Keratinocyte (primary cell): ENCODE data around the gene LHPP.

Experiments used
- EZH2 ChIP-seq: IDR thresholded peaks from one replicate; pipeline ENCODE4 v1.6.1; 2012; ENCODE audit warnings: inconsistent platforms, mild to moderate bottlenecking, low read length, moderate library complexity
- TF ChIP-seq, protein P1 (sequence below), 3 experiments: IDR thresholded peaks in 1 of 3; conservative IDR thresholded peaks in 1 of 3; optimal IDR thresholded peaks in 1 of 3; 2 replicates in 2 of 3; 3 replicates in 1 of 3; pipeline versions ENCODE3 to v1.5.1; 2011; ENCODE audit warnings: low read length in 3 of 3, mild to moderate bottlenecking in 3 of 3, moderate library complexity in 2 of 3, control low read depth in 1 of 3, inconsistent platforms in 1 of 3; ENCODE audit not compliant: insufficient read depth in 2 of 3; ENCODE audit errors: extremely low read depth in 1 of 3

DNA sequence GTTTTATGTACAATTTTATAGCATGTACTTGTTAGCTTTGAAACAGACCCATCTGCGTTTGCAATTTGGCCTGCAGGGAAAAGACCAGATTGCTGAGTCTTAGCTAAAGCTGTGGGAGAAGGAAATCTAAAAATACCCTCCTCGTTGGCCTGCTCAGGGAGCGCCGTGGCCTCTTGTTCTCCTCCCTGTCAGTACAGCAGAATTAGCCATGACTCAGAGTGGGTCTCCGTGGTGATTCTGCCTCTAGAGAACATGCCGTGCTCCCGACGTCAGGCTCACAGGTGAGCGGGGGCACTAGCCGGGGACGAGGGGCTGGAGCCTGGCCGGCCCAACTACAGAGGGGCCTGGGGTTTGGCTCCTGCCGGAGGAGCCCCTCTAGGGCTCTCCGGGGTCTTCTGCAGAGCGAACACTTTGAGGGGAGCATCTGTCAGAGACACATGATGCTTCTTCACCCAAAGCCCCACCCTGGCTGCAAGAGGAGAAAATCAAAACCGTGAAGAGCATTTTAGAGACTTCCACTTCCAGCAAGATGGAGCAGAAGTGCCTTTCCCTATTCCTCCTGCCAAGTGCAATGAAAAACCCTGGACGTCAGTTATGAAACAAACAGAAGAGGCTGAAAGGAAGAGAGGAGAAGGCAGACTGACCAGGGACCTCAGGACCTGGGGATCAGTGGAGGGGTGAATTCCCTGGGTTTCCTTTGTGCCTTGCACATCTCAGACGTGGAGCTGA is 98.9 kb downstream of the LHPP start:
- TF ChIP-seq, protein P1, sequence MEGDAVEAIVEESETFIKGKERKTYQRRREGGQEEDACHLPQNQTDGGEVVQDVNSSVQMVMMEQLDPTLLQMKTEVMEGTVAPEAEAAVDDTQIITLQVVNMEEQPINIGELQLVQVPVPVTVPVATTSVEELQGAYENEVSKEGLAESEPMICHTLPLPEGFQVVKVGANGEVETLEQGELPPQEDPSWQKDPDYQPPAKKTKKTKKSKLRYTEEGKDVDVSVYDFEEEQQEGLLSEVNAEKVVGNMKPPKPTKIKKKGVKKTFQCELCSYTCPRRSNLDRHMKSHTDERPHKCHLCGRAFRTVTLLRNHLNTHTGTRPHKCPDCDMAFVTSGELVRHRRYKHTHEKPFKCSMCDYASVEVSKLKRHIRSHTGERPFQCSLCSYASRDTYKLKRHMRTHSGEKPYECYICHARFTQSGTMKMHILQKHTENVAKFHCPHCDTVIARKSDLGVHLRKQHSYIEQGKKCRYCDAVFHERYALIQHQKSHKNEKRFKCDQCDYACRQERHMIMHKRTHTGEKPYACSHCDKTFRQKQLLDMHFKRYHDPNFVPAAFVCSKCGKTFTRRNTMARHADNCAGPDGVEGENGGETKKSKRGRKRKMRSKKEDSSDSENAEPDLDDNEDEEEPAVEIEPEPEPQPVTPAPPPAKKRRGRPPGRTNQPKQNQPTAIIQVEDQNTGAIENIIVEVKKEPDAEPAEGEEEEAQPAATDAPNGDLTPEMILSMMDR (optimal IDR thresholded peaks at IDR 0.05 in 1 of 3, IDR thresholded peaks at IDR 0.05 in 1 of 3, conservative IDR thresholded peaks at IDR 0.05 in 1 of 3; ENCODE audit: extremely low read depth in 1 of 3, insufficient read depth in 2 of 3, low read length in 3 of 3), result no peak
- no peak for TF ChIP-seq EZH2
